Measurements from ENCODE around the gene PDE3B. TPM values are rescaled to one million over a fixed set of nuclear protein-coding genes. Genes with fewer than 3 reads are reported as not detected.
"Not testable (repeated sequence)": the region's sequence is repeated elsewhere in the genome, so short reads cannot be mapped to it uniquely, and the experiment has no call there.

PDE3B gene
- total RNA-seq, 1 donor from 2014 or later = 3.1 TPM

- H3K27me3 ChIP-seq (ENCODE audit: control insufficient read depth, insufficient read depth, low read length) = no peaks in the 10 kb centered on the region
- H3K4me3 ChIP-seq (ENCODE audit: low read depth, low read length) = no peak overlapping the region
- TF ChIP-seq CTCF (IDR thresholded peaks at IDR 0.05; ENCODE audit: insufficient read depth, low read length, poor library complexity, severe bottlenecking) = no peak
- H3K36me3 ChIP-seq (ENCODE audit: control insufficient read depth, insufficient read depth, low read length) = no peaks in the 10 kb centered on the region
- no peak for DNase-seq (ENCODE audit: low read depth)
Observed at GRCh38 chr11:14687943-14688627, 44.5 kb downstream of the PDE3B start.

- DNase-seq (ENCODE audit: low read depth); H3K36me3 ChIP-seq (ENCODE audit: control insufficient read depth, insufficient read depth, low read length); H3K27me3 ChIP-seq (ENCODE audit: control insufficient read depth, insufficient read depth, low read length); H3K4me3 ChIP-seq (ENCODE audit: low read depth, low read length): not testable (repeated sequence)
Observed at GRCh38 chr11:14695656-14696055, 52.1 kb downstream of the PDE3B start.

- DNase-seq (ENCODE audit: low read depth) = no peak
- Histone ChIP-seq H3K36me3 (ENCODE audit: control insufficient read depth, insufficient read depth, low read length) (no peaks in the 10 kb centered on the region), H3K27me3 (ENCODE audit: control insufficient read depth, insufficient read depth, low read length) (no peaks in the 10 kb centered on the region), H3K4me3 (ENCODE audit: low read depth, low read length) (no peak overlapping the region)
- no peak for TF ChIP-seq CTCF (IDR thresholded peaks at IDR 0.05; ENCODE audit: insufficient read depth, low read length, poor library complexity, severe bottlenecking)
Observed at GRCh38 chr11:14698771-14699170, 55.2 kb downstream of the PDE3B start.

GRCh38 chr11:14700593-14700992 is 57.0 kb downstream of the PDE3B start:
- H3K27me3 ChIP-seq (ENCODE audit: control insufficient read depth, insufficient read depth, low read length) = no peaks in the 10 kb centered on the region
- no peaks in the 10 kb centered on the region for H3K36me3 ChIP-seq (ENCODE audit: control insufficient read depth, insufficient read depth, low read length)
- no peak overlapping the region for H3K4me3 ChIP-seq (ENCODE audit: low read depth, low read length)
- no peak for DNase-seq (ENCODE audit: low read depth)
- TF ChIP-seq CTCF (IDR thresholded peaks at IDR 0.05; ENCODE audit: insufficient read depth, low read length, poor library complexity, severe bottlenecking) = no peak

GRCh38 chr11:14702760-14703159 is 59.2 kb downstream of the PDE3B start:
- H3K4me3 ChIP-seq (ENCODE audit: low read depth, low read length) = no peak overlapping the region
- no peak for TF ChIP-seq CTCF (IDR thresholded peaks at IDR 0.05; ENCODE audit: insufficient read depth, low read length, poor library complexity, severe bottlenecking)
- H3K27me3 ChIP-seq (ENCODE audit: control insufficient read depth, insufficient read depth, low read length) = no peaks in the 10 kb centered on the region
- H3K36me3 ChIP-seq (ENCODE audit: control insufficient read depth, insufficient read depth, low read length) = no peaks in the 10 kb centered on the region
- no peak for DNase-seq (ENCODE audit: low read depth)

- DNase-seq (ENCODE audit: low read depth) = no peak
- Histone ChIP-seq H3K36me3 (ENCODE audit: control insufficient read depth, insufficient read depth, low read length) (no peaks in the 10 kb centered on the region), H3K27me3 (ENCODE audit: control insufficient read depth, insufficient read depth, low read length) (no peaks in the 10 kb centered on the region), H3K4me3 (ENCODE audit: low read depth, low read length) (no peak overlapping the region)
- TF ChIP-seq CTCF (IDR thresholded peaks at IDR 0.05; ENCODE audit: insufficient read depth, low read length, poor library complexity, severe bottlenecking) = no peak
Observed at GRCh38 chr11:14703731-14704130, 60.1 kb downstream of the PDE3B start.
